Mesodermal cell (in vitro differentiated cells): Measurements from ENCODE around the gene FCHO2.
"Not testable (repeated sequence)": the region's sequence is repeated elsewhere in the genome, so short reads cannot be mapped to it uniquely, and the experiment has no call there.

ENCODE experiments used
- H3K27ac ChIP-seq: 2 replicates; pipeline ENCODE4 v1.7.0; 2013; ENCODE audit warnings: mild to moderate bottlenecking, low read depth, low read length, moderate library complexity; ENCODE audit not compliant: severe bottlenecking
- H3K36me3 ChIP-seq: 2 replicates; pipeline ENCODE4 v1.7.1; 2013; ENCODE audit warnings: mild to moderate bottlenecking, low read length, moderate library complexity; ENCODE audit not compliant: control insufficient read depth, insufficient read depth
- H3K4me1 ChIP-seq: one replicate; pipeline ENCODE4 v1.7.1; 2013; ENCODE audit warnings: mild to moderate bottlenecking, low read length; ENCODE audit not compliant: insufficient read depth, control insufficient read depth, poor library complexity, severe bottlenecking
- H3K4me3 ChIP-seq: 2 replicates; pipeline ENCODE4 v1.7.0; 2013; ENCODE audit warnings: low read length, control low read depth, mild to moderate bottlenecking; ENCODE audit not compliant: insufficient read depth, poor library complexity, severe bottlenecking; ENCODE audit errors: extremely low read depth
- H3K9me3 ChIP-seq: 2 replicates; pipeline ENCODE4 v1.7.1; 2013; ENCODE audit warnings: mild to moderate bottlenecking, low read length, moderate library complexity; ENCODE audit not compliant: control insufficient read depth
- WGBS, 2 experiments: methylation state at CpG; one replicate each; pipeline ENCODE4 v1.1.5; 2013; ENCODE audit warnings: missing lambda C conversion rate in 2 of 2; ENCODE audit not compliant: insufficient coverage in 2 of 2; 5-methylcytosine and 5-hydroxymethylcytosine counted together

Gene FCHO2

DNA sequence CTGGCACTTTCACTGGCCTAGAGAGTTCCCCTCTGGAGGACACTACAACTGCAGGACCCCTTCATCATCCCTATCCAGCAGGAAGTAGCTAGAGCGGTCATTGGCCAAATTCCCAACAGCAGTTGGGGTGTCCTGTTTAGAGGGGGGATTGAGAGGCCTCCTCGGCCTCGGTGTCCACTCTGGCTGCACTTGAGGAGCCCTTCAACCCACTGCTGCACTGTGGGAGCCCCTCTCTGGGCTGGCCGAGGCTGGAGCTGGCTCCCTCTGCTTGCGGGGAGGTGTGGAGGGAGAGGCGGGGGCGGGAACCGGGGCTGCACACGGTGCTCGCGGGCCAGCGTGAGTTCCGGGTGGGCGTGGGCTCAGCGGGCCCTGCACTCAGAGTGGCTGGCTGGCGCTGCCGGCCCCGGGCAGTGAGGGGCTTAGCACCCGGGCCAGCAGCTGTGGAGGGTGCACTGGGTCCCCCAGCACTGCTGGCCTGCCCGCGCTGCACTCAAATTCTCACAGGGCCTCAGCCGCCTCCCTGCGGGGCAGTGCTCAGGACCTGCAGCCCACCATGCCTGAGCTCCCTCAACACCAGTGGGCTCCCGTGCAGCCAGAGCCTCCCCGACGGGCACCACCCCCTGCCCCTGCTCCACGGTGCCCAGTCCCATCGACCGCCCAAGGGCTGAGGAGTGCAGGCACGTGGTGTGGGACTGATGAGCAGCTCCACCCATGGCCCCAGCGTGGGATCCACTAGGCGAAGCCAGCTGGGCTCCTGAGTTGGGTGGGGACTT, 20.7 kb upstream of the FCHO2 start:
- H3K9me3 ChIP-seq, H3K27ac ChIP-seq: not testable (repeated sequence)
- 95 to 96% methylated on average over 14 to 20 of the region's 32 CpGs for WGBS, 2 experiments

DNA sequence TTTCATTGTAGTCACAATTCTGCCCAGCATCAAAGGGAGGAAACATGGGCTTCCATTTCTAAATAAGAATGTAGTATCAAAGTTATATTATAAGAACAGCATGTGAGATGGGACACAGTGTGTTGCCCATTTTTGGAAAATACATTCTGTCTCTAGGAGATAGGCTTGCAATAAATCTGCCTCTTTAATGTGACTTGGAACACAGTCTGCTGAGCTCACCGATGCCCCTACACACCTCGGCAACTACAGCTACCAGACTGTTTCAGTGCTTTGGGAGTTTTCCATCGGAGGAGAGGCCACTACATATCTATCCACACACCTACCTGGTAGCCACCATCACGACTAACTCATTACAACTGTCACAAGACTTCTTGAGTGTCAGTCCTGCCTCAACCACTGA, 18.9 kb upstream of the FCHO2 start:
- Histone ChIP-seq H3K4me3 (no peak overlapping the region), H3K4me1 (no peaks in the 10 kb centered on the region), H3K9me3 (peaks cover 4% of the 10 kb centered on the region), H3K27ac (no peak overlapping the region), H3K36me3 (no peaks in the 10 kb centered on the region)
- 92 to 100% methylated on average over 2 to 4 of the region's 4 CpGs for whole genome bisulfite sequencing, 2 experiments

More for the DNA sequence above, 20.7 kb upstream of the FCHO2 start:
- not testable (repeated sequence) for H3K4me1 ChIP-seq, H3K36me3 ChIP-seq, H3K4me3 ChIP-seq

DNA sequence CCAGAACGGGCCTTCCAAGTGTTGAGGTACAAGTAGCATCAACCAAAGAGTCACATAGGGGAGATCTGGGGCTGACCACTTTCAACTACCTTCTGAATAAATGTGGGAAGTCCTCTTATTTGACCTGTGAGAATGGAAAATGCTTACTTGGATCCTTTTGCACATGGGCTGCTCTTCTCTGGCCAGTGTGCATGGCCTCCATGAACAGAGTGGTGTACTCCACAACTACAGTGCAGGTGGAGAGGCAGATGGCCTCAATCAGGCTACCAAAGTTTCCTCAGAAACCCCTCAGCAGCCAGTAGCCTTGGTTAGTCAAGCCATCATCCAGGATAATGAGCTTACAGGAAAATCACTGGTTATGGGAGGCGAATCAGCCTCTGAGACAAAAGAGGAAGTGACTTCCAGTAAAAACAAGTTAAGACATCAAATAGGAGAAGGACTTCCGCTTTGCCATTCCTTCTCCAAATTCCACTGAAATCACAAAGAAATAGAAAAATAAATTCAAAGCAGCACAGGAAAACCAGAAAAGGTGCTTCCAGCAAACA, 18.3 kb upstream of the FCHO2 start:
- peaks cover 4% of the 10 kb centered on the region for H3K9me3 ChIP-seq

DNA sequence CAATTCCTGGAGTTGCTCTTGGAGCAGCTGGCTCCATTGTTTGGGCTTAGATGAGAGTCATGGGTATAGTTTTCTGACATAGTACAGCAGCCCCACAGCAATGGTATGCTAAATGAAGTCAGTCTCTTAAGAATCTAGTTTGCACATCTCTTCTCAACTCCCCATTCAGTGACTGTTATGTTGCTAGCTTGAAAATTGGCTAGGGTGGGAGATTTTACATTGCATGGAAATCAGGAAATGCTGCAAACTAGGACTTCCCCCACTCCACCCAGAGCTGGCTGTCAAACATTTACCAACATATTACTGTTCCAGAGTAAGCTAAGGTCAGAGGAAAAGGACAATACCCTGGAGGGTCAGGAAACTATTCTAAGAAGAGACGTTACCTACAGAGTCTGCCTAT, 17.6 kb upstream of the FCHO2 start:
- Histone ChIP-seq H3K36me3 (no peaks in the 10 kb centered on the region), H3K9me3 (peaks cover 4% of the 10 kb centered on the region), H3K4me3 (no peak overlapping the region), H3K4me1 (no peaks in the 10 kb centered on the region), H3K27ac (no peak overlapping the region)
- WGBS, 2 experiments = 83 to 100% methylated on average over 1 of the region's 1 CpG

More for the DNA sequence above, 18.3 kb upstream of the FCHO2 start:
- Histone ChIP-seq H3K27ac (no peak overlapping the region), H3K4me1 (no peaks in the 10 kb centered on the region), H3K36me3 (no peaks in the 10 kb centered on the region), H3K4me3 (no peak overlapping the region)
- 80 to 100% methylated on average over 1 to 3 of the region's 3 CpGs for WGBS, 2 experiments

DNA sequence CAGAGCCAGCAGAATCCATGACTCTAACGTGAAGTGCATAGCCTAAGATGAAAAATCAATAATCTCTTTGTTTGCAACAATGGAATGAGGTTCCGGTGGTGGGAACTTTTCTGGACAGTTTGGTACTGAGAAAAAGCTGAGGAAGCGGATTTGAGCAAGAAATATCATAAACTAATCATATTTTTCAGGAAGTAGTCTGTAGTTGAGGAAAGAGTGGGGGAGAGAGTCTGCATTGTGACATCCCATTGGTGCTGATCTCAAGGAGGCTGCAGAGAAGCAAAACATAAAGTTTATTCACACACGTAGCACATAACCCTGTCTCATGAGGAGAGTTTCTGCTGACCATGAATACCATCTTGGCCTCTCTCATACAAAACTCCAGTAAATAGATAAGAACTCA, 15.8 kb upstream of the FCHO2 start:
- Histone ChIP-seq H3K4me3 (no peak overlapping the region), H3K27ac (no peak overlapping the region), H3K36me3 (no peaks in the 10 kb centered on the region), H3K4me1 (no peaks in the 10 kb centered on the region), H3K9me3 (peaks cover under 1% of the 10 kb centered on the region)
- WGBS, 2 experiments = 86 to 90% methylated on average over 1 to 2 of the region's 4 CpGs

DNA sequence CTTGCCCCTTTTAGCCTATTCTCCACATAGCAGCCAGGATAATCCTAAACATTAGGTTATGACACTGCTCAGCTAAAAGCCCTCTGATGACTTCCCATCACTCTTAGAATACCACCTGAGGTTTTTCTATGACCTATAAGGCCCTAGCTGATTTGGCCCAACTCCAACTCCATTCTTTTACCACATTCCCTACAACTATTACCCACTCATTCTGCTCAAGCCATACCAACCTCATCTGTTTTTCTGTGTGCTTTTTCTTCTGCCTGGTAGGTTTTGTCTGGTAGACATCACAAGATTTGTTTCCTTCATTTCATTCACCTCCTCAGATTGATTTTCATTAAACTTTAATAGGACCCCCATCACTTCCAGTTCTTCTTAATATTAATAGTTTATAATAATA, 12.5 kb upstream of the FCHO2 start:
- H3K4me1 ChIP-seq = no peaks in the 10 kb centered on the region
- no peak overlapping the region for H3K4me3 ChIP-seq
- H3K27ac ChIP-seq = no peak overlapping the region
- H3K9me3 ChIP-seq = no peaks in the 10 kb centered on the region
- no peaks in the 10 kb centered on the region for H3K36me3 ChIP-seq

DNA sequence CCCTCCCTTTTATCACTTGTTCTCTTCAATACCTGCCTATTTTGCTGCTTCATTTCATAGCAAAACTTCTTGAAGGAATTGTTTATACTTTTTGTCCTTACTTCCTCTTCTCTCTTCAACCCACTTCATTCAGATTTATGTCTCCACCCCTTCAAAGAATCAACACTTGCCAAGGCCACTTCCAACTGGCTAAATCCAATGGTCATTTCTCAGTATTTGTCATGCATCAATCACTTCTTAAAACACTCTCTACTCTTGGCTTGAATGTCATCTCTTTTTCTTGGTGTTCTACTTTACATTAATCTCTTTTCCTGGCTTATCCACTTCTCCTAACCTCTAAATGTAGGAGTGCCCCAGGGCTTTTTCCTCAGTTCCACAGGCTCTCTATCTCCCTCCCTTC, 8.3 kb upstream of the FCHO2 start:
- Histone ChIP-seq H3K4me3 (no peak overlapping the region), H3K4me1 (no peaks in the 10 kb centered on the region), H3K9me3 (no peaks in the 10 kb centered on the region), H3K36me3 (no peaks in the 10 kb centered on the region), H3K27ac (no peak overlapping the region)

DNA sequence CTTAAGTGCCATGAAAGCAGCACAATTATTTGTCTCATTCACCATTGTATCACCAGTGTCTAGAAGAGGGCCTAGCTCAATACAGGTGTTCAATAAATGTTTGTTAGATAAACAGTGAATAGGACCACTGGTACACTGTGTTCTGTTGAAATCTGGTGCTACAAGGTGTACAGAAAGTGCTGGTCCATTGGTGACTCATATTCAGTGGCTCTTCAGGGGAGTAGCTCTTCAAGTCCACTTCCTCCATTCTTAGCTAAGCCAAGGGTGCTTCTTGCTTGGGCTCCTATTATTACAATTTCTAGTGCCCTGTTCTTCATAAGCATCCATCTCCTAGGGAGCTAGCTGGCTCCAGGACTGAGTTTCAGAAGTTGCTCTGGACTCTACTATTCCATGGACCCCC, 6.4 kb upstream of the FCHO2 start:
- Histone ChIP-seq H3K27ac (no peak overlapping the region), H3K9me3 (no peaks in the 10 kb centered on the region), H3K36me3 (no peaks in the 10 kb centered on the region), H3K4me3 (no peak overlapping the region), H3K4me1 (no peaks in the 10 kb centered on the region)

DNA sequence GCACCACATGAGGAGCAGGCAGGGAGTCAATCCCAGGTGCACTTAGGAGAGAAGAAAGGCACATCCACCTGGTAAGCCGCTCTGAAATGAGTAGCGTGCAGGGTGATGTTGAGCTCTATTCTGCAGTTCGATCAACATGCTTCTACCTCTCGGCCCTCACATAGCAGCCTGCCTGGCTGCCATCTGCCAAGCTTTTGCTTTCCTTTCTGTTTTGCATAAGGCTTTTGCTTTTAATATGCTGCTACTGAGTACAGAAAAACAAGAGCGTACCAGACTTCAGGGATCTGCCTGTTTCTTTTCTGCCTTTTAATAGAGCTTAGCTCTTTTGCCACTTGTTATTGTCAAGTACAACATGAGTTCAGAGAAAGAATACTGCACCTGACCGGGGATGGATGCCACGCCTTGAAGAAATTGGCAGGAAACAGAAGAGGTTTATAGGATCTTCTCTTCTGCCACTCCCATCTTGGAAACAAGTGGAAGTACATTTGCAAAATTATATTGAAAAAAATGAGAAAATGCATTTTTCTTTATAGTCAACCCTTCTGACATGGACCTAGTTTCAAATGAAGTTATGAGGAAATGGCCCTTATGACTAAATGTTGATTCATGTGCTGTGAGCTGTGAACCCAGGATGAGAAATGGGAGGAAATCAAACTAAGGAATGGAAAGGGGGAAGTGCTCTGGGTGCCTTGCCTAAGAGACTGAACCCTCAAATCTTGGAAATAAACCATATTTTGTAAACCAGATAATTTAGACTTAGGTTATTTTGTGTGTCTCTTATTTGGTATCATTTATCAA, 4.0 kb upstream of the FCHO2 start:
- 94 to 98% methylated on average over 5 to 7 of the region's 7 CpGs for WGBS, 2 experiments
- Histone ChIP-seq H3K4me3 (no peak overlapping the region), H3K9me3 (no peaks in the 10 kb centered on the region), H3K4me1 (no peaks in the 10 kb centered on the region), H3K36me3 (no peaks in the 10 kb centered on the region), H3K27ac (no peak overlapping the region)

DNA sequence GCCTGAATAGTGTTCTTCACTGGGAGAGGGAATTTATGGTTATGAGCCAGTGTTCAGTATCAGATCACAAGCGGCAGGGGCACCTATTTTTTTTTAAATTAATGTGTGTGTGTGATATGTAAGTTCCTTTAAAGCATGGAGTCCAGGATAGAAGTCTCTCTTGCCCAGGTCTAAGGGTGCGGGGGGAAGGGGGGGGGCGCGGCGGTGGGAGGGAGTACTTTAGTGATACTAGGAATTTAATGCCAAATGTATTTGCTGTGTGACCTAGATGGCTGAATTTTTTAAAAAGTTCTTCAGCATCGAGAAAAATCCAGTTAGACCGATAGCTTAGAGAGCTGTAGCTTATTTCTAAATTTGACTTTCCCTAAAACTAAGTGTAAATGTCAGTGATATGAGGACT, 1.5 kb upstream of the FCHO2 start:
- H3K4me1 ChIP-seq = no peaks in the 10 kb centered on the region
- no peak overlapping the region for H3K27ac ChIP-seq
- no peaks in the 10 kb centered on the region for H3K9me3 ChIP-seq
- 89 to 94% methylated on average over 3 to 6 of the region's 7 CpGs for WGBS, 2 experiments
- no peaks in the 10 kb centered on the region for H3K36me3 ChIP-seq
- peak overlapping the region; percentile 67 for H3K4me3 ChIP-seq
